Prostate gland (tissue), 2 donors: Measurements from ENCODE around the gene RBM47. TPM values are rescaled to one million over a fixed set of nuclear protein-coding genes. Genes with fewer than 3 reads are reported as not detected.
"Not testable (repeated sequence)": the region's sequence is repeated elsewhere in the genome, so short reads cannot be mapped to it uniquely, and the experiment has no call there.

Experiments
- DNase-seq: peaks from one replicate; pipeline ENCODE4 v3.0.0-alpha.2; 2019; ENCODE audit warnings: low spot score
- H3K27ac ChIP-seq, 2 donors: fragments of 200-600 bp; sonication (generic); 2 replicates each; pipeline ENCODE4 v1.5.1; 2017 to 2019
- H3K27me3 ChIP-seq: fragments of 200-600 bp; sonication (generic); replicated peaks from 2 replicates; pipeline ENCODE4 v1.5.1; 2019; ENCODE audit not compliant: insufficient read depth
- H3K36me3 ChIP-seq, 2 donors: fragments of 200-600 bp; sonication (generic); 1 replicate in 1 of 2; 2 replicates in 1 of 2; pipeline versions ENCODE4 v1.5.1 to v1.8.1; 2017 to 2019
- H3K4me1 ChIP-seq: fragments of 200-600 bp; sonication (generic); replicated peaks from 2 replicates; pipeline ENCODE4 v1.5.1; 2019
- H3K4me3 ChIP-seq, 2 donors: fragments of 200-600 bp; sonication (generic); 2 replicates each; pipeline ENCODE4 v1.5.1; 2017 to 2019
- H3K9me3 ChIP-seq: fragments of 200-600 bp; sonication (generic); 2 replicates; pipeline ENCODE4 v1.5.1; 2017
- POLR2A ChIP-seq: fragments of 450-650 bp; IDR thresholded peaks from one replicate; pipeline ENCODE4 v1.6.1; 2016; ENCODE audit warnings: antibody characterized with exemption, mild to moderate bottlenecking
- POLR2AphosphoS5 ChIP-seq: sonication (generic); formaldehyde crosslinking; IDR thresholded peaks from one replicate; pipeline ENCODE4 v1.6.1; 2017; ENCODE audit warnings: antibody characterized with exemption
- WGBS: methylation state at CpG from one replicate; pipeline ENCODE4 v1.1.5; 2018; 5-methylcytosine and 5-hydroxymethylcytosine counted together
- intact Hi-C: fragments of 100-400 bp; cut with DNase I; formaldehyde crosslinking; loops from one replicate; pipeline ENCODE4 v1.14.2; 2022
- total RNA-seq, 2 donors: library from RNA; depleted of rRNA; stranded (reverse); fragments of >200 nt; gene quantifications; one replicate each; pipeline ENCODE4 v1.1.0, GENCODE V29; 2016
- TF ChIP-seq, protein P1 (sequence below), 4 experiments: fragments of 200-600 bp in 2 of 4; fragments of 450-650 bp in 2 of 4; sonication (generic) in 2 of 4; IDR thresholded peaks; 1 replicate in 3 of 4; 2 replicates in 1 of 4; pipeline ENCODE4 v1.5.1; 2016 to 2019; ENCODE audit warnings: antibody characterized with exemption in 4 of 4, mild to moderate bottlenecking in 2 of 4, moderate library complexity in 2 of 4

Gene RBM47
- total RNA-seq, 2 donors from 2014 or later, result 241 to 302 TPM

DNA sequence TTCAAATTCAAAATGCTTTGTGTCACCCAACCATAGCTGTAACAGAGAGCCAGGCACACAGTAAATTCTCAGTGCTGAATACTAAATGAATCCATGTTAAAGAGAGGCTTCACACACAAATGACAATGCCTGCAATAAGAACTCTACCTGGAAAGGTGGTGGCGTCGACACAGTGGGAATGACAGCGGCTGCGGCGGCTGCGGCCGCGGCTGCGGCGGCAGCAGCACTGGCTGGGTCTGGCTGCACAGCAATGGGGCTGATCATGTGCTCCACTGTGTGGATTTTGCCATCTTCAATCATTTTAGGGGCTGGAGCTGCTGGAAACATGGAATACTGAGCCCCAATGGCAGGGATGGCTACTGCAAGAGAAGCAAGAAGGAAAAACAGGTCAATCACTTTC, 197.2 kb downstream of the RBM47 start:
- TF ChIP-seq POLR2A (no peak), POLR2AphosphoS5 (no peak)
- TF ChIP-seq, protein P1, sequence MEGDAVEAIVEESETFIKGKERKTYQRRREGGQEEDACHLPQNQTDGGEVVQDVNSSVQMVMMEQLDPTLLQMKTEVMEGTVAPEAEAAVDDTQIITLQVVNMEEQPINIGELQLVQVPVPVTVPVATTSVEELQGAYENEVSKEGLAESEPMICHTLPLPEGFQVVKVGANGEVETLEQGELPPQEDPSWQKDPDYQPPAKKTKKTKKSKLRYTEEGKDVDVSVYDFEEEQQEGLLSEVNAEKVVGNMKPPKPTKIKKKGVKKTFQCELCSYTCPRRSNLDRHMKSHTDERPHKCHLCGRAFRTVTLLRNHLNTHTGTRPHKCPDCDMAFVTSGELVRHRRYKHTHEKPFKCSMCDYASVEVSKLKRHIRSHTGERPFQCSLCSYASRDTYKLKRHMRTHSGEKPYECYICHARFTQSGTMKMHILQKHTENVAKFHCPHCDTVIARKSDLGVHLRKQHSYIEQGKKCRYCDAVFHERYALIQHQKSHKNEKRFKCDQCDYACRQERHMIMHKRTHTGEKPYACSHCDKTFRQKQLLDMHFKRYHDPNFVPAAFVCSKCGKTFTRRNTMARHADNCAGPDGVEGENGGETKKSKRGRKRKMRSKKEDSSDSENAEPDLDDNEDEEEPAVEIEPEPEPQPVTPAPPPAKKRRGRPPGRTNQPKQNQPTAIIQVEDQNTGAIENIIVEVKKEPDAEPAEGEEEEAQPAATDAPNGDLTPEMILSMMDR (IDR thresholded peaks at IDR 0.05), result no peak

DNA sequence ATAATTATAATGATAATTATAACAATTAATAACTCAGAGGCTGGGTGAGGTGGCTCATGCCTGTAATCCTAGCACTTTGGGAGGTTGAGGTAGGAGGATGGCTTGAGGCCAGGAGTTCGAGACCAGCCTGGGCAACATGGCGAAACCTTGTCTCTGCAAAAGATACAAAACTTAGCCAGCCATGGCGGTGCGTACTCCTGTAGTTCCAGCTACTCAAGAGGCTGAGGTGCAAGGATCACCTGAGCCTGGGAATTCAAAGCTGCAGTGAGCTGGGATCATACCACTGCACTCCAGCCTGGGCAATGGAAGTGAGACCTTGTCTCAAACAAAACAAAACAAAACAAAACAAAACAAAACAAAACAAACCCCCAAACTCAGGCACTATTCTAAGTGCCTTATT, 201.8 kb downstream of the RBM47 start:
- WGBS, result 94% methylated on average over 4 of the region's 4 CpGs
- intact Hi-C loops, H3K36me3 ChIP-seq, DNase-seq, H3K4me3 ChIP-seq, H3K4me1 ChIP-seq, H3K27ac ChIP-seq, H3K27me3 ChIP-seq, H3K9me3 ChIP-seq: not testable (repeated sequence)

More for the DNA sequence above, 197.2 kb downstream of the RBM47 start:
- H3K36me3 ChIP-seq, result no peaks in the 10 kb centered on the region
- no peak for DNase-seq
- H3K27me3 ChIP-seq, result no peaks in the 10 kb centered on the region
- H3K9me3 ChIP-seq, result no peaks in the 10 kb centered on the region
- no peak overlapping the region for H3K27ac ChIP-seq
- H3K4me3 ChIP-seq, result no peak overlapping the region
- intact Hi-C loops, result no loop called here
- H3K4me1 ChIP-seq, result no peaks in the 10 kb centered on the region
- WGBS, result 95% methylated on average over 10 of the region's 10 CpGs

DNA sequence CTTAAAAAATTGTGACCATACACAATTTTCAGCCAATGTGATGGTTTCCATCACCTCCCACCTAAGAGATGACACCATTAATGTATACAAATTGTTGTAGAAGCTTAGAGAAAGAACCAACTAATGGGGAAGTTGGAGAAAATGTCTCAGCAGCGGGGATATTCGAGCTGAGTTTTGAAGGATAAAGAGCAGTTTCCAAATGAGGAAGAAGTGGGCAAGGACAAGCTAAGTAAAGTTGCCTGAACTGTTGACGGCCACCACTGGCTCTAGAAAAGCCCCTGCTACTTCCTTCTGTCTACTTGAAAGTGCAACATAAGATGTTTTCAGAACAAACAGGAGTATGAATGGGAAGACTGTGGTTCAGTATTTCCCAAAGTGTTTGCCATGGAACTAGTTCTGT, 202.5 kb downstream of the RBM47 start:
- 46% methylated on average over 3 of the region's 3 CpGs for WGBS
- intact Hi-C loops, result no loop called here
- TF ChIP-seq POLR2AphosphoS5 (no peak), POLR2A (no peak)
- TF ChIP-seq, protein P1 (IDR thresholded peaks at IDR 0.05), result no peak
- H3K9me3 ChIP-seq, result no peaks in the 10 kb centered on the region
- DNase-seq, result no peak
- H3K4me3 ChIP-seq, result no peak overlapping the region
- no peaks in the 10 kb centered on the region for H3K36me3 ChIP-seq
- H3K4me1 ChIP-seq, result no peaks in the 10 kb centered on the region
- no peaks in the 10 kb centered on the region for H3K27me3 ChIP-seq
- H3K27ac ChIP-seq, result no peak overlapping the region

DNA sequence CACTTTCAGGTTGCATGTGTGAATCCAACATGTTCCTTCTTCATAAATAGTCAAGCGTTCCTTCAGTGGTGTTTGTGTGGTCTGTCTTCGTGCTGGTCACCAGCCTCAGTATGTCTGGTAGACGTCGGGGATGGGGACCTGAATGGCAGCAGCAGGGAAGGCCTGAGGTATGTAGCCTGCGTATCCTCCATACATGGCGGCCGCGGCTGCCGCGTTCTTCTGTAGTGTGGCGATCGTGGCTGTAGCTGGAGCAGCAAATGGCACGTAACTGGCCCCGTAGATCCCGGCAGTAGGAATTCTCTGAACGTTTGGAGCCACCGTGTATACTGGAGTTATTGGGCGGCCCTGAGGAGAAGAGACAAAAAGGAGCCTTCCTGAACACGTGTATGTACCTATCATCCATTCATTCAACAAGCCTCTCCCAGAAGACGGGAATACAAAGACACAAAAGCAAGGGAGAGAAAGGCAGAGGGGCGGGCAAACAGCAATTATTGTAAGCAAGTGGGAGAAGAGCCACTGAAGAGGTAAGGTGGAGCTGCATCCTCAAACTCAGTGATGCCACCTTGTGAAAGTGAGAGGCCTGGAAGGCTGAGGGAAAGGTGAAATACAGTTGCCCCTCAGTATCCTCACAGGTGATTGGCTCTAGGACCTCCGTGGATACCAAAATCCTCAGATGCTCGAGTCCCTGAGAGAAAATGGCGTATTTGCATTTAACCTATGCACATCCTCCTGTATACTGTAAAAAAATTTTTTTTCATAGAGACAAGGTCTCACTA, 203.7 kb downstream of the RBM47 start:
- no peak overlapping the region for H3K4me3 ChIP-seq
- TF ChIP-seq, protein P1 (IDR thresholded peaks at IDR 0.05), result no peak
- TF ChIP-seq POLR2AphosphoS5, result no peak
- no peak for TF ChIP-seq POLR2A
- no peak overlapping the region for H3K27ac ChIP-seq
- H3K27me3 ChIP-seq, result no peaks in the 10 kb centered on the region
- DNase-seq, result no peak
- H3K36me3 ChIP-seq, result no peaks in the 10 kb centered on the region
- intact Hi-C loops, result no loop called here
- no peaks in the 10 kb centered on the region for H3K9me3 ChIP-seq
- H3K4me1 ChIP-seq, result no peaks in the 10 kb centered on the region
- 95% methylated on average over 24 of the region's 24 CpGs for WGBS

DNA sequence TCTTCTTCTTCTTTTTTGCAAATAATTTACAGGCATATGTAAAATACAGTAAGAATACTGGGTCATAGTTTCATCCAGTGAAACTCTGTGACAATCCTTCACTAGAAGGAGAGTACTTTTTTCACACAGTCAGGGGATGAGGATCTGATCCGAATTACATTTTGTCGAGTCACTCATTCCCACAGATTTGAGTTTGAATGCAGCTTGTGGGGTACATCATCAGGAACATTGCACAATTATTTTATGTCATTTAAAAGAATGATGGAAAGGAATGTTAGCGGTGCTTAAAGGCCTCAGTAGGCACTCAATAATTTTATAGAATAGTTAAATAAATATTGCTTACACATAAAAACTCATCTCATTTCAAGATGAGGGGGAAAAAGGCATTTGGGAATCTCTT, 205.9 kb downstream of the RBM47 start:
- H3K36me3 ChIP-seq, result no peaks in the 10 kb centered on the region
- no peaks in the 10 kb centered on the region for H3K9me3 ChIP-seq
- TF ChIP-seq POLR2AphosphoS5, result no peak
- TF ChIP-seq POLR2A, result no peak
- TF ChIP-seq, protein P1 (IDR thresholded peaks at IDR 0.05), result no peak
- intact Hi-C loops, result no loop called here
- 83% methylated on average over 3 of the region's 3 CpGs for WGBS
- no peak for DNase-seq
- H3K4me1 ChIP-seq, result no peaks in the 10 kb centered on the region
- no peaks in the 10 kb centered on the region for H3K27me3 ChIP-seq
- no peak overlapping the region for H3K27ac ChIP-seq
- H3K4me3 ChIP-seq, result no peak overlapping the region
